ENCODE results near the gene PSMA6.
A peak's percentile ranks its signal among the peaks of the same experiment; 100 is the strongest.
"Not testable (repeated sequence)": the region's sequence is repeated elsewhere in the genome, so short reads cannot be mapped to it uniquely, and the experiment has no call there.

PSMA6 gene

DNA sequence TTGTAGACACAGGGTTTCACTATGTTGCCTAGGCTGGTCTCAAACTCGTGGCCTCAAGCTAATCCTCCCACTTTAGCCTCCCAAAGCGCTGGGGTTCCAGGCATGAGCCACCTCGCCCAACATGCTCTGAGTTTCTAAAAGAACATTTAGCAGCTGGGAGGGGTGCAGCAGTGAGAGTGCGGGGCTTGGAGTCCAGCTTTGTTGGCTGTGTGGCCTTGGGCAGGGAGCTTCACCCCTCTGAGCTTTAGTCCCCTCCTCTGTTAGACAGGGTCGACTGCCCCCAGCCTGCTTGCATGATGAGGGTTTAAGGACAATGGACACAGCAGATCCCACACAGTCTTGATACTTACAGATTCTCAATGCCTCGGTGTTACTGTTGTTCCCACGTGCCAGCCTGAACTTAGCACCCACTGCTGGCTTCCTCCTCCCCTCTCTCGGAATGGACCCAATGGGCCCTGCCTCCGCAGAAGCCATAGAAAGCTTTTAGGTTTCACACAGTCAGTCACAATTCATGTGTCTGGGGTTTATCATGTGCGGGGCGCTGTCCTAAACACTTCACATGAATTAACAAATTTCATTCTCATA, 54.6 kb downstream of the PSMA6 start:
- no peak for DNase-seq

- DNase-seq = no peak
Measured at GRCh38 chr14:35347323-35348043, 55.3 kb downstream of the PSMA6 start.

DNA sequence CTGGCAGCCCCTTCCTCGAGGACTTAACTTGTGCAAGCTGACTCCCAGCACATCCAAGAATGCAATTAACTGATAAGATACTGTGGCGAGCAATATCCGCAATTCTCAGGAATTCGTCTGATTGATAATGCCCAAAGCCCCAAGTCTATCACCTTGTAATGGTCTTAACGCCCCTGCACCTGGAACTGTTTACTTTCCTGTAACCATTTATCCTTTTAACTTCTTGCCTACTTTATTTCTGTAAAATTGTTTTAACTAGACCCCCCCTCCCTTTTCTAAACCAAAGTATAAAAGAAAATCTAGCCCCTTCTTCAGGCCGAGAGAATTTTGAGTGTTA, 55.8 kb downstream of the PSMA6 start:
- DNase-seq = not testable (repeated sequence)

- DNase-seq = no peak
Measured at GRCh38 chr14:35349496-35350365, 57.5 kb downstream of the PSMA6 start.

- DNase-seq = no peak
Measured at GRCh38 chr14:35351497-35351896, 59.3 kb downstream of the PSMA6 start.

GRCh38 chr14:35351897-35352273, 59.7 kb downstream of the PSMA6 start:
- DNase-seq = no peak

DNA sequence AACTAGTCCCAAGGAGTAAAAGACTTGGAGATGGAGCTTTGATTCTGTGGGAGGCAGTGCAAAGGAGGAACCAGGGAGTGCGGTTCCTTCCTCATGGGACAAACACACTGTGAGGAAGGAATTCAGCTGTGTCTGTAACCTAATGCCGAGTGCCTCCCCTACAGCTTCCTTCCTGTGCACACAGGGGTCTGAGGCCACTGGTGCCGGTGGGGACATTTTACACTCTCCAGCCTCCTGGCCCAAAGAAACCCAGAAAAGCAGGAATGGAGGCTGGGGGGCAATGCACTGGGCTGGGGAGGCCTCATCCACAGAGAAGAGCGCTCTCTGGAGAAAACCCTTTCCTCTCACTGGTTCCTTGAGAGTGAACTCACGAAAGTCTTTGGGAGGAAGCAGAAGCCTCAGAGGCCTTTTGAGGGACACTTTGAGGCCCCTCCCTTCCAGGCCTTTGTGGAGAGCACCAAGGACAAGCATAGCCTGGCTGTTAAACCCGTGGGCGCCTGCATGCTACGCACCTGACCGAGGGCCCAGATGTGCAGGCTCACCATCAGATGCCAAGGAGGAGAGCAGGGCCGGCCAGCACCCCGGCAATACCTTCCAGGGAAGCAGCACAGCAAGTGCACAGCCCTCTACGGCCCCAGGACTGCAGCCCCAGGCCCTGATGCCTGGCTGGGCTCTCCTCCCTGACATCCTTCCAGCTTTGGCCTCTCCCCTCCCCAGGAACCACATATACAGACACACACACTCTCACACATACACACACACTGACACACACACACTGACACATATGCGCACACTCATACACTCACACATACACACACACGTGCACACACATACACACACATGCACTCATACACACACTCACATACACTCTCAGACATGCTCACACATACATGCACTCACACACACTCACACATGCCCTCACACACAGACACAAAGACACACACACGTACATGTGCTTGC, 60.4 kb downstream of the PSMA6 start:
- no peak for DNase-seq

DNA sequence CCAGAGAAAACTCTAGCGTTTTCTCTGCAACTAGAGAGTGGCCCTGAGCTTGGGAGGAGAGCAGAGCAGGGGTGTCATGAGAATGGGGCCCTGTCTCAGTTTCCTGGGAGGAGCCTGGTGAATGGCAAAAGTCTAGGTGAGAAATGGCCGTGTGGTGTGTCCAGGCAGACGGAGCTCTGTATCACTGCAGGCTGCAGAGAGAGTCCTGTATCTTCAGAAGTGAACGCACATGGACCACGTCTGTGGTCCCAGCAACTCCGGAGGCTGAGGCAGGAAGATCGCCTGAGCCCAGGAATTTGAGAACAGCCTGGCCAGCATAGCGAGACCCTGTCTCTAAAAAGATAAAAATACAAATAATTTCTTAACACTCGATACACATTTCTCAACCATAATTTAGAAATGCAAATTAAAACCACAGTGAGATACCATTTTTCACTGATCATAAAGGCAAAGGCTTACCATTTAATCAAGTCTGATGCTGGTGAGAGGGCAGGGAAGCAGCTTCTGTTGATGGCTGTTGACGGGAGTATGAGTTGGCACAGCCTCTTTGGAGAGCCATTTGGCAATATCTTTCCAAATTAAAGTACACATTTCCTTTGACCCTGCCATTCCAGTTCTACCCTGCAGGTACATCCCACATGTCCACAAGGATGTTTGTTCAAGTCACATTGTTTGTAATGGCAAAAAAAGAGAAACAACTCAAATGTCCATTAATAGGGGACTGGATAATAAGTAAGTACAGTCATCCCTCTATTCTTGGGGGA, 61.4 kb downstream of the PSMA6 start:
- no peak for DNase-seq

DNA sequence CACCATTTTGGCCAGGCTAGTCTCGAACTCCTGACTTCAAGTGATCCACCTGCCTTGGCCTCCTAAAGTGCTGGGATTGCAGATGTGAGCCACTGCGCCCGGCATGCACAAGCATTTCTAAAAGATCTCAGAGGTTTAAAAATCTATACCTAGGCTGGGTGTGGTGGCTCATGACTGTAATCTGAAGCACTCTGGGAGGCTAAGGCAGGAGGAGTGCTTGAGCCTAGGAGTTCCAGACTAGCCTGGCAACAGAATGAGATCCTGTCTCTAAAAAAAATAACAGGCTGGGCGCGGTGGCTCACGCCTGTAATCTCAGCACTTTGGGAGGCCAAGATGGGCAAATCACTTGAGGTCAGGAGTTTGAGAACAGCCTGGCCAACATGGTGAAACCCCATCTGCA, 63.1 kb downstream of the PSMA6 start:
- not testable (repeated sequence) for DNase-seq

DNA sequence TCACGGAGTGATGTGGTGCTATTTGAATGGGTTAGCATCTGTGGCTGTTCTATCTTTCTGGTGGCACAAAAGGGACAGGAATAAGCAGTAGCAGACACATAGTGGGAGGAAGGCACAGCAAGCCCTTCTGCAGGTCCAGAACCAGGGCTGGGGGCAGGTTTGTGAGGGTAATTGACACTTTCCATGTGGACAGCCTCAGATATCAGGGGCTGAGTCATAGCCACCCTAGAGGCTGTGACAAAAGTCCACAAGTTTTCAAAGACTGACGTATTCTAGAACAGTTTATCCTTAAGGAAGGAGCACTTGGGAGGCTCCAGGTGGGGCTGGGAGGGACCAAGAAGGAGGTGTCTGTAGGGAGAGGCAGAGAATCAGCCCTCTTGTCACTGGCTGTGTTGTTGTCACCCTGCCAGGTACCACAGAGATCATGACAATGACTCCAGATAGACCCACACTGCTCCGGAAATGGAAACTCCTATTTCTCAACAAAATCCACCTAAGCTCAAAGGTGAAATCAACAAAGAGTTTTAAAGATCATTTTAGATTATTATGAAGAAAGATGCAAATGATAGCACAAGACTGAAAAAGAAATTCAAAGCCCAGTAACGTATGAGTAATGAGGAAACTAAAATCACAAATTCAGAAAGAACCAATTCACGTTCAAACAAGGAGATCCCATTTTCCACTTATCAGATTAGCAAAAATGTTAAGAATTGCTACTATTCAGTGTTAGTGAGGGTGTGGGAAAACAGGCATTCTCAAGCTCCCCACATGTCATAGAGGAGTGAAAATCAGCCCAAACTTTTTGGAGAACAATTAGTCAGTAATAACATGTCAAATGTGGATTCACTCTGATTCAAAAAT, 64.0 kb downstream of the PSMA6 start:
- DNase-seq = no peak

DNA sequence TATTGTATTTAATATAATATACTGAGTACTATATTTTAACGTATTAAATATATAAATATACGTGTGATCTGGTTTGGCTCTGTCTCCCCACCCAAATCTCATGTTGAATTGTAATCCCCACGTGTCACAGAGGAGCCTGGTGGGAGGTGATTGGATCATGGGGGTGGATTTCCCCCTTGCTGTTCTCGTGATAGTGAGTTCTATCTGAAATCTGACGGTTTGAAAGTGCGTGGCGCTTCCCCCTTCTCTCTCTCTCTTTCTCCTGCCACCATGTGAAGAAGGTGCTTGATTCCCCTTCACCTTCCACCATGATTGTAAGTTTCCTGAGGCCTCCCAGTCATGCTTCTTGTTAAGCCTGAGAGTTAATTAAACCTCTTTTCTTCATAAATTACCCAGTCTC, 67.5 kb downstream of the PSMA6 start:
- DNase-seq = not testable (repeated sequence)

DNA sequence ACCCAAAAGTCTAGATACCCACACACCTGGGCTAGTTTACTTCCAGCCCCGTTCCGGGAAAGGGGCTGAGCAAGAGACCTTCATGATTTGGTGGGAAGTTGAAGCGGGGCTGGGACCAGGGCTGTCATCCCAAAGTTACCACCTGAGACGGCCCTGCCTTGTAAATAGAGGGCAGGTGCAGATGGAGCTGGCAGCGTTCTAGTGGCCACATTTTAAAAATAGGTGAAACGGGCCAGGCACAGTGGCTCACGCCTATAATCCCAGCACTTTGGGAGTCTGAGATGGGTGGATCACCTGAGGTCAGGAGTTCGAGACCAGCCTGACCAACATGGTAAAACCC, 68.9 kb downstream of the PSMA6 start:
- DNase-seq = no peak

GRCh38 chr14:35362450-35362849, 70.3 kb downstream of the PSMA6 start:
- DNase-seq = no peak

DNA sequence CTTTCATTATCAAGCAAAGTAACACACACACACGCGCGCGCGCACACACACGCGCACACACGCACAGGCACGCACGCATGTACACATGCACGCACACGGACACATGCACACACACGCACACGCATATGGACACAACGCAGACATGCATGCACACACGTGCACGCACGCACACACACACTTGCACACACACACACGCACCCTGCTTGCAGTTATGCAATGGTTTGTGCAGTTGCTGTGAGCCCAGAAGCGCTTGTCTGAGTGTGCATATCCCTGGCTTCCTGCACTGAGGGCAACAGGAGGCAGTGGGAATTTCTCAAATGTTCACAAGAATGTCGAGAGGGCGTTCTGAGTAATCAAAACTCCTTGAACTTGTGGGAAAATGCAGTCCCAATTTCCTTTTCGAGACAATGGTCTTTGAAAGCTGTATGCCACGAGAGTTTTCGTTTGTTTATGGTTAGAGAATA, 70.8 kb downstream of the PSMA6 start:
- no peak for DNase-seq

DNA sequence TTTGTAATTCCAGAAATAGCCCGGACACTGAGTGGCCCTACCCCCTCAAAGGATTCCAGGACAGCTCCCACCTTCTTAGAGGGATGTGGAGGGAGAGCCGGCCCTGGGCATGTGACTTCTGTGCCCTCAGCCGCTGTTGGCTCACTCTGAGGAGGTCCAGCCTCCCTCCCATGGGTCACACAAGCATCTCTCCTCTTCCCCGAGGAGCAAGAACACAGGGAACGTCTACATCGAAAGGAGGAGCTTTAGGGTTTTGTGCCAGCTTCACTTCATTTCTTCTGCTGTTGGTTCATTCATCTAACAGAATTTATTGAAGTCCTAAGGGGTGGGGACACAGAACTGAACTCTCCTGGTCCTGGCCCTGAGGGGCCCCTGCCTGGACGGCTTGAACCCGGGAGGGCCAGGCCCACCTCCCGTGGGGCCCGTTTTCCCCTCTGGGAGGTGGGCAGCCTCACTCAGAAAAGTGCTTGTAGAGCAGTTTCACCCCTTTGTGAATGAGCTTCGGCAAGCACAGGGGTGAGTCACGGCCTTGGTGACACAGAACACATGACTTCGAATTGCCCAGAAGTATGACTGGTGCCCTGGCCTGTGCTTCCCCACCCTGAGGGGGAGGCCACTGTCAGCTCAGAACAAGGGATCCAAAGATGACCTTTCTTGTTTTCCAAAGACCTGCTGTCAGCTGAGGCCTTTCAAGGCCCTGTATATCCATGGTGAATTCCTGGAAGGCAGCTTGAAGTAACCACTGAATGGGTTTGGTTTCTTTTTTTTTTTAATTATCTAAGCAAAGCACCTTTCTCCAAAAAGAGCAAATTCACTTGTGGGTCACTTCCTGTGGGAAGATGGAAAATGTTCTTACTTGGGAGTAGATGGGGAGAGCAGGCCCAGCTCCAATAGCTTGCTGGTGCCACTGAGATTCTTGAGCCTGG, 73.2 kb downstream of the PSMA6 start:
- DNase-seq = peak; percentile 63

DNA sequence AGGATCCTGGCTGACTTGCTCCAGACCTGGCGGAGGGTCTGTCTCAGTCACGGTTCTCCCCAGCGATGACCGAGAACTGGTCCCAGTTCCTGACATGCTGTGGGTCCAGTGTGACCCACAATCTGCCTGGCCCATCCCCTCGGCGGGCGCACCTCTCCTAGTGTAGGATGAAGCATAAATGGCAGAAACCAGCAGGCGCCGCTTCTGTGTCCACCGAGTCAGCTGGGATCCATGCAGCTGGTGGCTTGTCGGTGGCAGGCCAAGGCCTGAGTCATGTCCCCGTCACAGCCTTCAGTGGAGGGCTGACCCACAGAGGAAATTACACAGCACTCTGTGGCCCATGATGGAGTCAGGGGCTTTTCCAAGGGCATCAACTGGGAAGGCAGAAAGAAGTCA, 73.9 kb downstream of the PSMA6 start:
- no peak for DNase-seq

DNA sequence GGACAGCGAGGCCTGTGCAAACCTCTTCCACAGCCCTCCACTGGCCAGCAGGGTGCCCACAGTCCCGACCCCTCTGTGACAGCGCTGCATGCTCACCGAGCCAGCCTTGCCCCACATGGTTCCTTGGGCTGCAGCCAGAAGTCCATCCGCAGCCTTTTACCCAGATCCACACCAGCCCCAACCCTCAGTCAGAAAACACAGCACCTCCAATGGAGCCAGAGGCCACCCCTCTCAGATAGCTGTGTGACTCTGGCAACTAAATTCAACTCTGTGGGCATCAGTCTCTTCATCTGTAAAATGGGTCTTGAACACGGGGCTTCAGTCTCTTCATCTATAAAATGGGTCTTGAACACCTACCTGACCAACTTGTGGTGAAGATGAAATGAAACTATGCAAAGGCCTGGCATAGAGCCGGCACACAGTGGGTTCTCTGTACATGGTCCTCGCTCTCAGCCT, 74.4 kb downstream of the PSMA6 start:
- no peak for DNase-seq

DNA sequence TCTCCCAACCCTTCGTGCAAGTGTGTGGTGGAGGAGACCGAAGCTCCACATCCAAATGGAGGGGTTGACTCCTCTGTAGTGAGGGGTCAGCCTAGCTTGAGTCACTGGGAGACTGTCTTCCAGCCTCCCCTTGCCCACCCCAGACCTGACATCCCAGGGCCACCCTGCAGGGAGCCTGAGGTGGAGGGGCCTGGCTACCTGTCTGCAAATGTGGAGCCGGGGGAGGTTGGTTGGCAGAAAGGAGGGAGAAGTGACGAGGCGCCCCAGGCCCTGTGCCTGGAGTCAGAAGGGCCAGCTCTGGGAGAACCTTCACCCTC, 74.8 kb downstream of the PSMA6 start:
- DNase-seq = no peak
